GM23338 (cell line): ENCODE measurements around the gene PLXNA2. TPM values are rescaled to one million over a fixed set of nuclear protein-coding genes. Genes with fewer than 3 reads are reported as not detected.

Experiments used
- ATAC-seq: fragments of 200-7000 bp; cut with Tn5 transposase; 3 replicates; pipeline ENCODE4 v1.9.1; 2020
- DNase-seq: peaks from one replicate; pipeline ENCODE4 v3.0.0-alpha.2; 2015; ENCODE audit warnings: low spot score
- H2AFZ ChIP-seq: fragments of 200-600 bp; sonication (generic); 2 replicates; pipeline ENCODE4 v1.8.0; 2016; ENCODE audit warnings: antibody characterized with exemption, mild to moderate bottlenecking, moderate library complexity
- H3F3A ChIP-seq: fragments of 200-600 bp; sonication (generic); replicated peaks from 2 replicates; pipeline ENCODE4 v1.8.0; 2017; ENCODE audit warnings: antibody characterized with exemption, mixed run types, low read depth
- H3K27ac ChIP-seq: fragments of 200-600 bp; sonication (generic); 2 replicates; pipeline ENCODE4 v1.6.1; 2016; ENCODE audit warnings: low read depth
- H3K27me3 ChIP-seq: fragments of 200-600 bp; sonication (generic); 2 replicates; pipeline ENCODE4 v1.8.0; 2016; ENCODE audit warnings: mild to moderate bottlenecking, mixed run types, moderate library complexity; ENCODE audit not compliant: insufficient read depth
- H3K36me3 ChIP-seq: fragments of 200-600 bp; sonication (generic); 2 replicates; pipeline ENCODE4 v1.8.0; 2016; ENCODE audit warnings: mild to moderate bottlenecking; ENCODE audit not compliant: insufficient read depth
- H3K4me1 ChIP-seq: fragments of 200-600 bp; sonication (generic); 2 replicates; pipeline ENCODE4 v1.8.0; 2016; ENCODE audit warnings: mild to moderate bottlenecking, moderate library complexity; ENCODE audit not compliant: insufficient read depth
- H3K4me2 ChIP-seq: fragments of 200-600 bp; sonication (generic); 2 replicates; pipeline ENCODE4 v1.7.1; 2017; ENCODE audit warnings: mixed run types
- H3K4me3 ChIP-seq: fragments of 200-600 bp; sonication (generic); 2 replicates; pipeline ENCODE4 v1.6.1; 2016; ENCODE audit warnings: mixed run types
- H3K79me2 ChIP-seq: fragments of 200-600 bp; sonication (generic); replicated peaks from 2 replicates; pipeline ENCODE4 v1.8.0; 2017; ENCODE audit warnings: mild to moderate bottlenecking; ENCODE audit not compliant: insufficient read depth
- H3K9me2 ChIP-seq: fragments of 200-600 bp; sonication (generic); 2 replicates; pipeline ENCODE4 v1.8.0; 2017; ENCODE audit not compliant: insufficient read depth
- H4K20me1 ChIP-seq: fragments of 200-600 bp; sonication (generic); replicated peaks from 2 replicates; pipeline ENCODE4 v1.8.0; 2017; ENCODE audit warnings: mild to moderate bottlenecking; ENCODE audit not compliant: insufficient read depth
- H3K27ac Mint-ChIP-seq: 2 replicates; pipeline ENCODE4 v1.8.0; 2020; ENCODE audit warnings: inconsistent platforms, mild to moderate bottlenecking, moderate library complexity, mixed read lengths
- H3K27me3 Mint-ChIP-seq: 3 replicates; pipeline ENCODE4 v1.8.0; 2022; ENCODE audit warnings: low read depth, mild to moderate bottlenecking, moderate library complexity, mixed read lengths, inconsistent platforms; ENCODE audit not compliant: insufficient read depth, poor library complexity
- H3K36me3 Mint-ChIP-seq: 3 replicates; pipeline ENCODE4 v1.8.0; 2021; ENCODE audit warnings: low read depth, mild to moderate bottlenecking, inconsistent platforms, moderate library complexity, mixed read lengths
- H3K4me1 Mint-ChIP-seq: 3 replicates; pipeline ENCODE4 v1.8.0; 2020; ENCODE audit warnings: mild to moderate bottlenecking, inconsistent platforms, mixed read lengths
- H3K4me3 Mint-ChIP-seq: 3 replicates; pipeline ENCODE4 v1.8.0; 2021; ENCODE audit warnings: moderate library complexity, mild to moderate bottlenecking, inconsistent platforms, mixed read lengths
- H3K9me3 Mint-ChIP-seq: 3 replicates; pipeline ENCODE4 v1.8.0; 2020; ENCODE audit warnings: moderate library complexity, mild to moderate bottlenecking, inconsistent platforms, mixed read lengths
- CREB1 ChIP-seq: fragments of 250-450 bp; sonication (Bioruptor Pico); IDR thresholded peaks from 2 replicates; pipeline ENCODE4 v1.5.0; 2020; ENCODE audit warnings: low read depth, mild to moderate bottlenecking, moderate library complexity
- EZH2phosphoT487 ChIP-seq: fragments of 200-600 bp; sonication (generic); IDR thresholded peaks from one replicate; pipeline ENCODE4 v1.8.1; 2018; ENCODE audit warnings: antibody characterized with exemption; ENCODE audit not compliant: unreplicated experiment
- JUNB ChIP-seq: IDR thresholded peaks from one replicate; pipeline ENCODE4 v1.6.1; 2016; ENCODE audit warnings: antibody characterized with exemption; ENCODE audit not compliant: unreplicated experiment
- NANOG ChIP-seq: IDR thresholded peaks from 2 replicates; pipeline ENCODE4 v1.6.1; 2016; ENCODE audit warnings: antibody characterized with exemption, borderline replicate concordance
- POLR2AphosphoS5 ChIP-seq: IDR thresholded peaks from 2 replicates; pipeline ENCODE4 v1.6.1; 2016; ENCODE audit warnings: antibody characterized with exemption, low read depth
- STAT1 ChIP-seq: IDR thresholded peaks from one replicate; pipeline ENCODE4 v1.6.1; 2016; ENCODE audit warnings: antibody characterized with exemption; ENCODE audit not compliant: unreplicated experiment
- ZNF114 ChIP-seq: fragments of 250-450 bp; sonication (Bioruptor Pico); IDR thresholded peaks from 2 replicates; pipeline ENCODE4 v1.5.0; 2020; ENCODE audit warnings: mild to moderate bottlenecking, moderate library complexity
- polyA plus RNA-seq: library from polyadenylated mRNA; unstranded; fragments of >200 nt; fragmentation: Nextera tagmentation; extraction: Ambion mirVana; gene quantifications from 2 replicates; pipeline ENCODE4 v1.2.1, GENCODE V29; 2016
- total RNA-seq: library from RNA; depleted of rRNA; stranded (reverse); fragments of >200 nt; shearing (Covaris generic); gene quantifications from 2 replicates; pipeline ENCODE4 v1.2.3, GENCODE V29; 2014
- TF ChIP-seq, protein P1 (sequence below): IDR thresholded peaks from one replicate; pipeline ENCODE4 v1.6.1; 2018; ENCODE audit warnings: antibody characterized with exemption; ENCODE audit not compliant: unreplicated experiment
- TF ChIP-seq, protein P2 (sequence below), 2 experiments: fragments of 200-600 bp in 1 of 2; sonication (generic) in 1 of 2; conservative IDR thresholded peaks; 2 replicates each; pipeline versions ENCODE4 v1.5.1 to v1.6.1; 2016 to 2017; ENCODE audit warnings: antibody characterized with exemption in 2 of 2, low read depth in 2 of 2, mild to moderate bottlenecking in 2 of 2, moderate library complexity in 1 of 2
- TF ChIP-seq, protein P3 (sequence below): IDR thresholded peaks from 2 replicates; pipeline ENCODE4 v1.6.1; 2016; ENCODE audit warnings: antibody characterized with exemption
- TF ChIP-seq, protein P4 (sequence below): fragments of 250-450 bp; sonication (Bioruptor Pico); IDR thresholded peaks from 2 replicates; pipeline ENCODE4 v1.5.0; 2020; ENCODE audit warnings: mild to moderate bottlenecking, moderate library complexity

Gene PLXNA2
- total and polyA plus RNA-seq, 2 experiments from 2014 or later, result 0.40 to 1.8 TPM

DNA sequence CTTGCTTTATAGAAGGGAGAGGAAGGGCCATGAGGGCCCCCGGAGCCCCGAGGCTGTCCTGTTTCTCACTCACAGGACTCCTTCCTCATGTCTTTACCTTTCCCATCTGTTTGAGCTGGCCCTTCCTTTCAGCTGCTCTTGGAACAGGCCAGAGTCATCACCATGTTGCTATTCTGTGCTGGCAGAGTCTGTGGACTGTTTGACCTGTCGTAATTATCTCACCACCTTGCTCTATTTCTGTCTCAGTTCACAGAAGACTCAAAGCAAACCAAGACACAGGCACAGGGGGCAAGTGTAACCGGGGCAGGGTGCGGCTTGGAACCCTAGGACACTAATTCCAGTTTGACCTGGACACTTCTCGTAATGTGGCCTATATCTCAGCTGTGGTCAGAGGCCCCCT, 228.9 kb downstream of the PLXNA2 start:
- H3K27ac ChIP-seq, result no peak overlapping the region
- Mint-ChIP-seq H3K36me3 (no peaks in the 10 kb centered on the region), H3K27me3 (peaks cover 2% of the 10 kb centered on the region), H3K9me3 (no peaks in the 10 kb centered on the region; the same call in 2 of the 3 replicates), H3K4me1 (no peaks in the 10 kb centered on the region), H3K27ac (no peak overlapping the region), H3K4me3 (no peak overlapping the region)
- no peak overlapping the region for H2AFZ ChIP-seq
- H3K36me3 ChIP-seq, result no peaks in the 10 kb centered on the region
- no peaks in the 10 kb centered on the region for H3K79me2 ChIP-seq
- H3F3A ChIP-seq, result no peaks in the 10 kb centered on the region
- H3K9me2 ChIP-seq, result no peaks in the 10 kb centered on the region
- H3K4me3 ChIP-seq, result no peak overlapping the region
- no peaks in the 10 kb centered on the region for H3K4me1 ChIP-seq
- TF ChIP-seq JUNB (no peak), NANOG (no peak), CREB1 (CRISPR knock-in tag) (no peak), EZH2phosphoT487 (no peak), ZNF114 (CRISPR knock-in tag) (no peak), STAT1 (no peak), POLR2AphosphoS5 (no peak)
- TF ChIP-seq, protein P1, sequence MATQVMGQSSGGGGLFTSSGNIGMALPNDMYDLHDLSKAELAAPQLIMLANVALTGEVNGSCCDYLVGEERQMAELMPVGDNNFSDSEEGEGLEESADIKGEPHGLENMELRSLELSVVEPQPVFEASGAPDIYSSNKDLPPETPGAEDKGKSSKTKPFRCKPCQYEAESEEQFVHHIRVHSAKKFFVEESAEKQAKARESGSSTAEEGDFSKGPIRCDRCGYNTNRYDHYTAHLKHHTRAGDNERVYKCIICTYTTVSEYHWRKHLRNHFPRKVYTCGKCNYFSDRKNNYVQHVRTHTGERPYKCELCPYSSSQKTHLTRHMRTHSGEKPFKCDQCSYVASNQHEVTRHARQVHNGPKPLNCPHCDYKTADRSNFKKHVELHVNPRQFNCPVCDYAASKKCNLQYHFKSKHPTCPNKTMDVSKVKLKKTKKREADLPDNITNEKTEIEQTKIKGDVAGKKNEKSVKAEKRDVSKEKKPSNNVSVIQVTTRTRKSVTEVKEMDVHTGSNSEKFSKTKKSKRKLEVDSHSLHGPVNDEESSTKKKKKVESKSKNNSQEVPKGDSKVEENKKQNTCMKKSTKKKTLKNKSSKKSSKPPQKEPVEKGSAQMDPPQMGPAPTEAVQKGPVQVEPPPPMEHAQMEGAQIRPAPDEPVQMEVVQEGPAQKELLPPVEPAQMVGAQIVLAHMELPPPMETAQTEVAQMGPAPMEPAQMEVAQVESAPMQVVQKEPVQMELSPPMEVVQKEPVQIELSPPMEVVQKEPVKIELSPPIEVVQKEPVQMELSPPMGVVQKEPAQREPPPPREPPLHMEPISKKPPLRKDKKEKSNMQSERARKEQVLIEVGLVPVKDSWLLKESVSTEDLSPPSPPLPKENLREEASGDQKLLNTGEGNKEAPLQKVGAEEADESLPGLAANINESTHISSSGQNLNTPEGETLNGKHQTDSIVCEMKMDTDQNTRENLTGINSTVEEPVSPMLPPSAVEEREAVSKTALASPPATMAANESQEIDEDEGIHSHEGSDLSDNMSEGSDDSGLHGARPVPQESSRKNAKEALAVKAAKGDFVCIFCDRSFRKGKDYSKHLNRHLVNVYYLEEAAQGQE, result no peak
- TF ChIP-seq, protein P2, sequence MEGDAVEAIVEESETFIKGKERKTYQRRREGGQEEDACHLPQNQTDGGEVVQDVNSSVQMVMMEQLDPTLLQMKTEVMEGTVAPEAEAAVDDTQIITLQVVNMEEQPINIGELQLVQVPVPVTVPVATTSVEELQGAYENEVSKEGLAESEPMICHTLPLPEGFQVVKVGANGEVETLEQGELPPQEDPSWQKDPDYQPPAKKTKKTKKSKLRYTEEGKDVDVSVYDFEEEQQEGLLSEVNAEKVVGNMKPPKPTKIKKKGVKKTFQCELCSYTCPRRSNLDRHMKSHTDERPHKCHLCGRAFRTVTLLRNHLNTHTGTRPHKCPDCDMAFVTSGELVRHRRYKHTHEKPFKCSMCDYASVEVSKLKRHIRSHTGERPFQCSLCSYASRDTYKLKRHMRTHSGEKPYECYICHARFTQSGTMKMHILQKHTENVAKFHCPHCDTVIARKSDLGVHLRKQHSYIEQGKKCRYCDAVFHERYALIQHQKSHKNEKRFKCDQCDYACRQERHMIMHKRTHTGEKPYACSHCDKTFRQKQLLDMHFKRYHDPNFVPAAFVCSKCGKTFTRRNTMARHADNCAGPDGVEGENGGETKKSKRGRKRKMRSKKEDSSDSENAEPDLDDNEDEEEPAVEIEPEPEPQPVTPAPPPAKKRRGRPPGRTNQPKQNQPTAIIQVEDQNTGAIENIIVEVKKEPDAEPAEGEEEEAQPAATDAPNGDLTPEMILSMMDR (conservative IDR thresholded peaks at IDR 0.05; ENCODE audit: low read depth in 2 of 2), result no peak
- TF ChIP-seq, protein P3, sequence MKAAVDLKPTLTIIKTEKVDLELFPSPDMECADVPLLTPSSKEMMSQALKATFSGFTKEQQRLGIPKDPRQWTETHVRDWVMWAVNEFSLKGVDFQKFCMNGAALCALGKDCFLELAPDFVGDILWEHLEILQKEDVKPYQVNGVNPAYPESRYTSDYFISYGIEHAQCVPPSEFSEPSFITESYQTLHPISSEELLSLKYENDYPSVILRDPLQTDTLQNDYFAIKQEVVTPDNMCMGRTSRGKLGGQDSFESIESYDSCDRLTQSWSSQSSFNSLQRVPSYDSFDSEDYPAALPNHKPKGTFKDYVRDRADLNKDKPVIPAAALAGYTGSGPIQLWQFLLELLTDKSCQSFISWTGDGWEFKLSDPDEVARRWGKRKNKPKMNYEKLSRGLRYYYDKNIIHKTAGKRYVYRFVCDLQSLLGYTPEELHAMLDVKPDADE, result no peak
- TF ChIP-seq, protein P4, sequence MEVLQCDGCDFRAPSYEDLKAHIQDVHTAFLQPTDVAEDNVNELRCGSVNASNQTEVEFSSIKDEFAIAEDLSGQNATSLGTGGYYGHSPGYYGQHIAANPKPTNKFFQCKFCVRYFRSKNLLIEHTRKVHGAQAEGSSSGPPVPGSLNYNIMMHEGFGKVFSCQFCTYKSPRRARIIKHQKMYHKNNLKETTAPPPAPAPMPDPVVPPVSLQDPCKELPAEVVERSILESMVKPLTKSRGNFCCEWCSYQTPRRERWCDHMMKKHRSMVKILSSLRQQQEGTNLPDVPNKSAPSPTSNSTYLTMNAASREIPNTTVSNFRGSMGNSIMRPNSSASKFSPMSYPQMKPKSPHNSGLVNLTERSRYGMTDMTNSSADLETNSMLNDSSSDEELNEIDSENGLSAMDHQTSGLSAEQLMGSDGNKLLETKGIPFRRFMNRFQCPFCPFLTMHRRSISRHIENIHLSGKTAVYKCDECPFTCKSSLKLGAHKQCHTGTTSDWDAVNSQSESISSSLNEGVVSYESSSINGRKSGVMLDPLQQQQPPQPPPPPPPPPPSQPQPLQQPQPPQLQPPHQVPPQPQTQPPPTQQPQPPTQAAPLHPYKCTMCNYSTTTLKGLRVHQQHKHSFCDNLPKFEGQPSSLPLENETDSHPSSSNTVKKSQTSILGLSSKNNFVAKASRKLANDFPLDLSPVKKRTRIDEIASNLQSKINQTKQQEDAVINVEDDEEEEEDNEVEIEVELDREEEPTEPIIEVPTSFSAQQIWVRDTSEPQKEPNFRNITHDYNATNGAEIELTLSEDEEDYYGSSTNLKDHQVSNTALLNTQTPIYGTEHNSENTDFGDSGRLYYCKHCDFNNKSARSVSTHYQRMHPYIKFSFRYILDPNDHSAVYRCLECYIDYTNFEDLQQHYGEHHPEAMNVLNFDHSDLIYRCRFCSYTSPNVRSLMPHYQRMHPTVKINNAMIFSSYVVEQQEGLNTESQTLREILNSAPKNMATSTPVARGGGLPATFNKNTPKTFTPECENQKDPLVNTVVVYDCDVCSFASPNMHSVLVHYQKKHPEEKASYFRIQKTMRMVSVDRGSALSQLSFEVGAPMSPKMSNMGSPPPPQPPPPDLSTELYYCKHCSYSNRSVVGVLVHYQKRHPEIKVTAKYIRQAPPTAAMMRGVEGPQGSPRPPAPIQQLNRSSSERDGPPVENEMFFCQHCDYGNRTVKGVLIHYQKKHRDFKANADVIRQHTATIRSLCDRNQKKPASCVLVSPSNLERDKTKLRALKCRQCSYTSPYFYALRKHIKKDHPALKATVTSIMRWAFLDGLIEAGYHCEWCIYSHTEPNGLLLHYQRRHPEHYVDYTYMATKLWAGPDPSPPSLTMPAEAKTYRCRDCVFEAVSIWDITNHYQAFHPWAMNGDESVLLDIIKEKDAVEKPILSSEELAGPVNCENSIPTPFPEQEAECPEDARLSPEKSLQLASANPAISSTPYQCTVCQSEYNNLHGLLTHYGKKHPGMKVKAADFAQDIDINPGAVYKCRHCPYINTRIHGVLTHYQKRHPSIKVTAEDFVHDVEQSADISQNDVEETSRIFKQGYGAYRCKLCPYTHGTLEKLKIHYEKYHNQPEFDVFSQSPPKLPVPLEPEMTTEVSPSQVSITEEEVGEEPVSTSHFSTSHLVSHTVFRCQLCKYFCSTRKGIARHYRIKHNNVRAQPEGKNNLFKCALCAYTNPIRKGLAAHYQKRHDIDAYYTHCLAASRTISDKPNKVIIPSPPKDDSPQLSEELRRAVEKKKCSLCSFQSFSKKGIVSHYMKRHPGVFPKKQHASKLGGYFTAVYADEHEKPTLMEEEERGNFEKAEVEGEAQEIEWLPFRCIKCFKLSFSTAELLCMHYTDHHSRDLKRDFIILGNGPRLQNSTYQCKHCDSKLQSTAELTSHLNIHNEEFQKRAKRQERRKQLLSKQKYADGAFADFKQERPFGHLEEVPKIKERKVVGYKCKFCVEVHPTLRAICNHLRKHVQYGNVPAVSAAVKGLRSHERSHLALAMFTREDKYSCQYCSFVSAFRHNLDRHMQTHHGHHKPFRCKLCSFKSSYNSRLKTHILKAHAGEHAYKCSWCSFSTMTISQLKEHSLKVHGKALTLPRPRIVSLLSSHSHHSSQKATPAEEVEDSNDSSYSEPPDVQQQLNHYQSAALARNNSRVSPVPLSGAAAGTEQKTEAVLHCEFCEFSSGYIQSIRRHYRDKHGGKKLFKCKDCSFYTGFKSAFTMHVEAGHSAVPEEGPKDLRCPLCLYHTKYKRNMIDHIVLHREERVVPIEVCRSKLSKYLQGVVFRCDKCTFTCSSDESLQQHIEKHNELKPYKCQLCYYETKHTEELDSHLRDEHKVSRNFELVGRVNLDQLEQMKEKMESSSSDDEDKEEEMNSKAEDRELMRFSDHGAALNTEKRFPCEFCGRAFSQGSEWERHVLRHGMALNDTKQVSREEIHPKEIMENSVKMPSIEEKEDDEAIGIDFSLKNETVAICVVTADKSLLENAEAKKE (CRISPR knock-in tag), result no peak
- no peaks in the 10 kb centered on the region for H3K27me3 ChIP-seq
- no peak overlapping the region for H3K4me2 ChIP-seq
- no peak for ATAC-seq
- DNase-seq, result no peak
- H4K20me1 ChIP-seq, result no peaks in the 10 kb centered on the region
